CD1c-positive myeloid dendritic cell (primary cell): ENCODE measurements around the gene SLC16A3.

Experiments
- DNase-seq: peaks from one replicate; pipeline ENCODE4 v3.0.0-alpha.2; 2016; ENCODE audit errors: extremely low spot score

Gene SLC16A3

DNA sequence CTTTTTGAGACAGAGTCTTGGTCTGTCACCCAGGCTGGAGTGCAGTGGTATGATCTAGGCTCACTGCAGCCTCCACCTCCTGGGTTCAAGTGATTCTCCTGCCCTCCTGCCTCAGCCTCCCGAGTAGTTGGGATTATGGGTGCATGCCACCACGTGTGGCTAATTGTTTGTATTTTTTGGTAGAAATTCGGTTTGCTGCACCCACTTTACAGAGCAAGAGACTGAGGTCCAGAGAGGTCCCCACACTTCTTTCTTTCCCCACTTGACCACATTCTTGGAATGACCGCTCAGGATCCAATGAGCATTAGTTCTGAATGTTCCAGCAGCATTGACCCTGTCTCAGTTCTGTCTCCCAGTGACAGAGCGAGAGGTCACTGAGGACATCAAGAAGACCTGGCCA lies 5.3 kb upstream of the SLC16A3 start:
- no peak for DNase-seq

GRCh38 chr17:82224666-82225065 lies 4.2 kb upstream of the SLC16A3 start:
- no peak for DNase-seq

GRCh38 chr17:82225368-82226029 lies 3.3 kb upstream of the SLC16A3 start:
- no peak for DNase-seq

GRCh38 chr17:82226146-82226808 lies 2.6 kb upstream of the SLC16A3 start:
- DNase-seq: no peak

DNA sequence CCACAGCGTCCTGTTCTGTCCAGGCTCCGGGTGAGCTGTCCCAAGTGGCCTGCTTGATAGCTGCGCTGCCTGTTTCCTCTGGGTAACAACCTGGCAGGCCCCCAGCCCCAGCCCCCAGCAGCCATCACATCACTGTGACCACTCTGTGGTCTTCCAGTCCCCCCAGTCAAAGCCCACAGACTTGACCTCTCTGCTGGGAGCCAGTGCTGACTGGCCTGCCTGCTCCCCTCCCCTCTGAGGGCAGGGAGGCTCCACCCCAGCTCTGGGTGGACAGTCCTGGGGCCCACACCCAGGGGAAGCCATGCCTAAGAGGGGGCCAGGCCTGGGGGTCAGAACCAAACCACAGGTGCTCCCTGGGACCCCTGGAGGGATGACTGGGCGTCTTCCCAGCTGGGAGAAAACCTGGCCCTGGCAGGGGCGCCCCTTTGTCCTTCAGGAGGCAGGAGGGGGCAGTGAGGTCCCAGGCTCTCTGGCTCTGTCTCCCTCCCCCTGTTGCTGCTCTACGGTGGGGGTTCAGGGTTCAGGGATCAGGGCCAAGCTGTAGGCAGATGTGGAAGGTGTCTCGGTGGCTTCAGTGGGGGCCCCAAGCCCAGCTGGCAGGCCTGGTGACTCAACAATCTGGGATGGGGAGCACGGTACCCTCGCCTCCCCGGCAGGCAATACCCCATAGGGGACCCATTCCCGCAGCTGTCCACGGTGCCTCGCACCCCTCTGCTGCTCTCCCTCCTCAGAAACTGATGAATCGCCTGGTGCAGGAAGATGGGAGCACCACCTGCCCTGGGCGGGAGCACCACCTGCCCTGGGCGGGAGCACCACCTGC lies 1.8 kb upstream of the SLC16A3 start:
- DNase-seq: no peak

DNA sequence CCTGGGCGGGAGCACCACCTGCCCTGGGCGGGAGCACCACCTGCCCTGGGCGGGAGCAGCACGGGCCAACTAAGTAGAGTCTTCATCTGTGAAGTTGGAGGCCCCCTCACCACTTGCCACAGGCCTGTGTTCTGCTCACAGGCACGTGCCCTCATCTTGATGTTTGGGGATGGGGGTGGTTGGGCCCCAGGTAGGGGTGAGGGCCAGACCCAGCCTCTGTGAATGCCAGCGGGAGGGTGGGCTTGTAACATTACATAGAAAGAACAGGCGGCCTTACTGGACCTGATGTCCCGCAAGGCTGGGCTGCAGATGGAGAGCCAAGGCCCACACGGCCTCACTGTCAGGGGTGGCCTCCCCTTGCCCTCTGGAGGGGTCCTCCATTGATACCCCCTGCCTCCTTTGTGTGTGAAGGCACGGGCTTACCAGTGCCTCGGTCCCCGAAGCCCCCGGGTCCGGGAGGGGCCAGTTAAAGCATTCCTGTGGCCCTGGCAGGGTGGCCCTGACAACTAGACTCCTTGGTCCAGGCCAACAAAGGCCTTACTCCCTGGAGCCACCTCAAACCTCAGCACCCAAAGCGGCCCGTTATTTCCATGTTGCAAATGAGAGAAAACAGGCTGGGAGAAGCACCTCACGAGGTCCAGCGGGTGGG lies 1.1 kb upstream of the SLC16A3 start:
- no peak for DNase-seq

DNA sequence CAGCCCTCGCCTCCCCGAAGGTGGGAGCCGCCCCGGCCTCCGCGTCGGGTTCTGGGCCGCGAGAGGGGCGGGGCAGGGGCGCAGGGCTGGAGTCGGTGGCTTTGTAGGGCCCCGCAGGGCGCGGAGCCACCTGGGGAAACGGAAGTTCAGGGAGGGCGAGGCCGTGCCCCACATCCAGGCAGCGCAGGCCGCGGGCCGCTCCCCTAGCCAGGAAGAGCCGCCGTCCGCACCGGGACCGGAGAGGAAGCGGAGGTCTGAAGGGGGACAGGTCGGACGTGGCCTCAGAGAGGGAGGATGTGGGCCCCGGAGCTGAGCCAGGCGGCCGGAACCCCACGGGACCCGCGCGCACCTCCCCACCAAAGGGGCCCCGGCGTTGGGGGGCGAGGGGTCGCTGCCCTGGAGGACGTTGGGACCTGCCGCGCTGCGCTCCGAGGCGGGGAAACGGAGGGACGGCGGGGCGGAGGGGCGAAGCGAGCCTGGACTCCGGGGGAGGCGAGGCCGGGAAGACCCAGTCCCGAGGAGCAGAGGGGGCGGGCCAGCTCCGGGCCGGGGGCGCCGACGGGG lies 482 bp upstream of the SLC16A3 start:
- DNase-seq: peak; percentile 81

GRCh38 chr17:82229698-82230608 lies 1.1 kb downstream of the SLC16A3 start:
- DNase-seq: no peak

- DNase-seq: peak; percentile 83
Measured at GRCh38 chr17:82230609-82231311, 1.9 kb downstream of the SLC16A3 start.

GRCh38 chr17:82231312-82231561 lies 2.4 kb downstream of the SLC16A3 start:
- DNase-seq: no peak

DNA sequence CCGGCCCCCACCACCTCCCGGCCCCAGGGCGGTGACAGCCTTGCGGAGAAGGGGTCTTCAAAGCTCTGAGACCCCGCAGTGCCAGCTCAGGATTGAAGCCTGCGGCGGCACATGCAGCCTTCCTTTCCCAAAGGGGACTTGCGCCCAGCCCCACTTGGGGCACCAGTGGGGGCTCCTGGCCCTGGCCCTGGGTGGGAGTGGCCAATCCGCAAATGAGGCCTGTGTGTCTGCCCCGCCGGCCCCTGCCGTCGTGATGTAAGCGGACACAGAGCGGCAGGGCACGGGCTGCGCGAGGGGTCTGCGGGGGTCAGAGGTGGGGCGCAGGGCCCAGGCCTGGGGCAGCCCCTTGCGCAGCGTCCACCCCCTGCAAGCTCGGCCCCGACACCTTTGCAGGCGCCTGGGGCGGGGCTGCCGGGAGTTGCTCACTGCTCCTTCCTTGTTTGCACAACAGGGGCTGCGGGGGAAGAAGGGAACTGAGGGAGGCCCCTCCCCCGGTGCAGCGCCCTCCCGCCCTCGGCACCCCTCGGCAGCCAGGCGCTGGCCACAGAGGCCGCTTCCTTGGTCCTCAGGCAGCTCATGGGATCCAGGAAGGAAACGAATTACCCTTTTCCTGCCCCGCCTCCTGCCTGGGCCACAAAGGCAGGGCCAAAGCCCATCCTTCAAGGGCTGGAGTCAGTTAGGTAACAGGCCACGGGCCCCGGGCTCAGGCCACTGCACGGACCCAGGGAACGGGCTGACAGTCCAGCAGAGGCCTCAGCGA lies 2.9 kb downstream of the SLC16A3 start:
- DNase-seq: peak; percentile 87

- DNase-seq: no peak
Measured at GRCh38 chr17:82232322-82232820, 3.5 kb downstream of the SLC16A3 start.

GRCh38 chr17:82232876-82233785 lies 4.3 kb downstream of the SLC16A3 start:
- DNase-seq: no peak

- DNase-seq: no peak
Measured at GRCh38 chr17:82234211-82235055, 5.6 kb downstream of the SLC16A3 start.

DNA sequence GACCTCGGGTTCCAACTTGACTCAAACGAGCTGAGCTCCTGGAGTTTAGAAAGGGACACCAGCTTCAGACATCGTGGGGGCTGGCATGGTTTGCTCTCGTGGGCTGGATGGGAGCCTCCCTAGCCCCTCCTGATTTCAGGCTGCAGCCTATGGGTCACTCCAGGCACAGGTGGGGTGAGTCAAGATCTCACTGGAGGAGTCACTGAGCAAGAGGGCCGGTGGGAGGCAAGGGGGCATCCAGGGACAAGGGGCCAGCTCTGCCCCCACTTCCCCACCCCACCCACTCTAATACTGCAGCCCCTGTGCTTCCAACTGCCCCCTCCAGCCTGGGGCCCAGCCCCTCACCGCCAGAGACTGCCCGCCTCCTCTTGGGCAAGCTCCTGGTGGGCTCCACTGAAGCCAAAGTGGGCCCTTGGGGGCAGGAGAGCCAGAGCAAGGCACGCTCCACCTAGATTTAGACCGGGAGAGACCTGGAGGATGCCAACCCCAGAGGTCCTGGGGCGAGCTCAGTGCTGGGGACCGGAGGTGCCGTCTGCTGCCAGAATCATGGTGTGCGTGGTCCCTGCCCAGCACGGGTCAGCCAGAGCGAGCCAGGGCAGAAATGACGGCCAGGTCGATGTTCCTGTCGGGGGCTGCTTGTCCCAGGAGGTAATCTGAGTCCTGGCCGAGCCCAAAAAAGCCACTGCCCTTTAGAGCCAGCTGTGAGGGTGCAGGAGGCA lies 6.4 kb downstream of the SLC16A3 start:
- no peak for DNase-seq

DNA sequence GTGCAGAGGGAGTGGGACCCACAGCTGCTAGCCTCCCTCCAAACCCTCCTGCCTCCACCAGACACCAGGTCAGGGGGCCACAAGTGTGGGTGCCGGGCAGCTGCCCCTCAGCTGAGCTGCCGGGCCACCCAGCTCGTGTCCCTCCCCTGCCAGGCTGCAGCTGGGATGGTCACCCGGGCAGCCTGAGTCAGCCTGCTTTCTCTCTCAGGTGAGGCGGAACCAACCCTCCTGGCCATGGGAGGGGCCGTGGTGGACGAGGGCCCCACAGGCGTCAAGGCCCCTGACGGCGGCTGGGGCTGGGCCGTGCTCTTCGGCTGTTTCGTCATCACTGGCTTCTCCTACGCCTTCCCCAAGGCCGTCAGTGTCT lies 6.9 kb downstream of the SLC16A3 start:
- peak; percentile 38 for DNase-seq
